Activated CD8-positive, alpha-beta memory T cell treated with anti-CD3 and anti-CD28 coated beads for 24 hours (primary cell): ENCODE data around the gene NUP205.
"Not testable (repeated sequence)": the region's sequence is repeated elsewhere in the genome, so short reads cannot be mapped to it uniquely, and the experiment has no call there.

Source experiments
- DNase-seq: peaks from one replicate; pipeline ENCODE4 v3.0.0-alpha.2; 2020

Gene NUP205

DNA sequence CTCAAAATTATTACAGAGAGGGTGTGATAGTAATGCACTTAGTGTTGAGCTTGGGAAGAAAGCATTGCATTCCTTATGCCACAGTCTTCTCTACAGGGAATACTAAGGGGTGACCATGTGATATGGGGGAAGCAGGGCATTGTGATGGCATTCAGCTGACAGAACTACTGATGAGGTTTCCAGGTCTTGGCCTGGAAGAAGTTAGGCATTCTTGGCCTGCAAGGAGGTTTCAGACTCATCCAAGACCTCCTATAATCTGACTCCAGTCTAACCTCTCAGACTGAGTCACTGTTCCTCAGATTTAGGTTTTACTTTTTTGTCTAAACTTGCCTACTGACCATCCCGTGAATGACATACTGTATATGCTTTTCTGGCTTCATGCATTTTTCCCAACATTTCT lies 112.5 kb downstream of the NUP205 start:
- DNase-seq: no peak

DNA sequence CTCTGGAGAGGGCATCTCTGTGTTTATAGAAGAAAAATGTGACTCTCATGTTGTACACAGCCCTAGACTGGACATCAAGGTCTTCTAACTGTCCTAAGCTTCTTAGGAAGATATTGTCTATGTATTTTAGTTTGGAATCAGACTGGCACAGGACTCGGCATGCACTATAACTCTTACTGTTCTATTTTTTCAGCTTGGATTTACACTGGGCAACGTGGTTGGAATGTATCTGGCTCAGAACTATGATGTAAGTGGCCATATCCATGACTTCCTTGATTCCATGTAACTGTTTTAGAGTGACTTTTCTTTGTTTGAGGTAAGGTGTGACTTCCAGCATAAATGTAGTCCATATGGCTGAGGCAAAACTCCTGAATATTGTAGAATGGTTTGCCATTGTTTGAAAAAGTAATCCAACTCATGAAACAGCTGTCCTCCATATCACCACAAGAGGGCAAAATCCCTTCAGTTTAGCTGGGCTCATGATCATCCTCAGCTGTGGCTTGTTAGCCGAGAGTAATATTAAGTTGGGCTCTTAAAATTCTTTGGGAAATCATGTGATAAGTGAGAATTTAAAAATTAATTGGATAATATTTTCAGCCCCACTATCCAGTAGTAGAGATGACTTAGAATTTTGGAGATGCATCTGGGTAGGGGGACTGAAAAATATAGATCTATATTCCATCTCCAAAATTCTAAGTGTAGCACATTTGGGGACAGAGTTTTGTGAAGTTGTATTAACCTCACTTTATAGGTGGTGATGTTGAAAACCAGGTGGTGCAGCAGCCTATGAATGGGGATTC lies 115.0 kb downstream of the NUP205 start:
- no peak for DNase-seq

DNA sequence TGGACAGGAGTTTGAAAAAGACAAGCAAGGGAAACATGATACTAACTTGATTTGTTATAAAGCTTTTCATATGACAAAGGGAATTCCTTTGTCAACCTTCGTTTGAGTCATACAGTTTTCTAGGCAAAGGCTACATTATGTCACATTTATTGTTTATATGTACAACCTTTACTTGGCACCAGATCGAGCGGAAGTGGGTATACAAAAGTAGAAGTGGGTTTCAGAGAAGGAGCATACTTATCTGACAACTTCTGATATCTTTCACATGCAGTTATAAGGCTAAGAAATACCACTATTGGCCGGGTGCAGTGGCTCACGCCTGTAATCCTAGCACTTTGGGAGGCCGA lies 115.6 kb downstream of the NUP205 start:
- no peak for DNase-seq

DNA sequence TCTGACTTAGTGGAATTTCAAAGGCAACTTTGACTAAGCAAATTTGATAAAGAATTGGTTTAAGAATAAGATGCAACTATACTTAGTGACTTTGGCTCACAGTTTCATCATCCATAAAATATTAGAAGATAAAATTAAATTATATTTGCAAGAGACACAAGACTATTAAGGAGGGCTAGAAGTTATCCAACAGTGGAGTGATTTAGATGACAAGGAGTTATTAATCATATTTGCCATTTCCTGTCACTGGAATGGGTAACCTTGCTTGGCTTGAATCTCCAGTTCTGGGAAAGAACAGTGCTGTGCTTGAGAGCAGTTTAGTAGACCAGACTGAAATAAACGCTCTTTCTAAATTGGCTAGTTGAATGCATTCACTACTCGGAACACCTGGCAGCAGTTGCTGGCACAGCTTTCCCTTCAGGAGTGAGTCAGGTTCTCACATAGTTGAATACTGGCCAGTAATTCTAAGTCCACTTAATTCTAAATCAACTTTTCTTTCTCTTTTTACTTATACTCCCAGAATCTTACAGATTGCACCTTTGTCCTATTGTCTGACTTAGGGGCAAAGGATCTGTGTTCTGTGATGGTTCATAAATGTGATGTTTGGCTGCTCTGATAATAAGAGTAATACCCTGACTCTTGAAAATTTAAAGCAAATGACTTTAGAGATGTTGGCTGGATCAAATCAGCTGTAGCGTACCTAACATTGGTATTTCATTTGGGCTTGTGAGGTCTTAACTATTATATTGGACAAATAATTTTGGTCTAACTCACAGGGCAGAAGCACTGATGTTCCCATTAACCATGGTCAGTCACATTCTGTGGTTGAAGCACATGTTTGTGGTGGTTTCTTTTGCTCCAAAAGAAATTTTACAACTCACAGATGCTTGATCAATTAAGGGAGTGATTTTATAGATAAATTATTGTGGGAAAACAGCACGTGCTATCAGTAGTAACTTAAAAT lies 121.2 kb downstream of the NUP205 start:
- no peak for DNase-seq

GRCh38 chr7:135681762-135682161 lies 124.0 kb downstream of the NUP205 start:
- DNase-seq: no peak

- no peak for DNase-seq
Observed at GRCh38 chr7:135682191-135682590, 124.5 kb downstream of the NUP205 start.

DNA sequence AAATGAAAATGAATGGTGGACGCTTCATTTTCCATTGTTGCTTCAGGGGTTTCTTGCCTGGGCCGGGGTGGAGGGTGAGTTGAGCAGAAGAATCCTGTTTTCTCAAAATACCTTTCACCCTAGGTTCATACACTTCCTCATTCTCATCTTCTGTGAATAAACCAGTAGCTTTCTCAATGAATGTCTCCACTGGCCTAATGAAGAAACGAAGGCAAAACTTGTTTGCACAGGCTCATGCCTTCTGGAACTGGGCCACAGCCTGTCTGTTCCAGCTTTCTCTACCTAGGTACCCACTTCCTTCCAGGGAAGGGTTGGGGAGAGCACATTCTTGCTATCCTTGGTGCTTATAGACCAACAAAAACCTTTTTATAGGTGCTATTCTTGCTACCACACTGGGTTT lies 125.9 kb downstream of the NUP205 start:
- no peak for DNase-seq

DNA sequence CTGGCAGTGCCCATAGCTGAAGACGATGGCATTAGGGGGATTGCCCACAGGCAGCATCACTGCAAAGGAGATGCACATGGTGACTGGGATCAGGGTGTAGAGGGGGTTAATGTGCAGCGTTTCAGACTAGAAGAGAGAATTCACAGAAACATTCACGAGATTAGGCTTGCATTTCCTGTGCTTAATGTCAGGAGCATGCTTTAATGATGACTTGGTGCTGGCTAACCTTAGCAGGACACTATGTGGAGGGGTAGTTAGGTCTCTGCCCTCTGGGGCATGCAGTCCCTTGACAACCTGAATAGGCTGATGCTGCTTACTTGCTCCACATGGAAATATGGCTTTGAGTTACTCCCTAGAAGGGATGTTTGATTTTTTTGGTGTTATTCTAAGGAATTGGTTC lies 126.4 kb downstream of the NUP205 start:
- DNase-seq: no peak

DNA sequence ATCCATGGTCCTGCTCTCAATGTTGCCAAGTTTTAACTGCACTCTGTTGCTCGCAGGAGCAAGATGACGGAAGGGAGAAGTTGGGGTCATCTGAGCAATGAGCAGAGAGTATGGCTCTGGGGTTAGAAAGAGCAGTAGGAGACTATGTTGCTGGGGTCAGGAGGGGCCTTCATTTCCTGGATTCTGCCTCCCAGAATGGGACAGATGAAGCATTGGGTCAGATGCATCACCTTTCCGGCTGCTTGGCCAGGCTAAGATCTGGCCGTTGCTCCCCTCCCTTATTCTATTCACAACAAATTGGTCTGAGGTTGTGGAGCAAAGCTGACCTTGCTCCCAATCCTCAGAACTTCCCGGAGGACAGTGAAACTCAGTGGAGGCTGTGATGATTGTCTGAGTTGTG lies 127.0 kb downstream of the NUP205 start:
- DNase-seq: no peak

DNA sequence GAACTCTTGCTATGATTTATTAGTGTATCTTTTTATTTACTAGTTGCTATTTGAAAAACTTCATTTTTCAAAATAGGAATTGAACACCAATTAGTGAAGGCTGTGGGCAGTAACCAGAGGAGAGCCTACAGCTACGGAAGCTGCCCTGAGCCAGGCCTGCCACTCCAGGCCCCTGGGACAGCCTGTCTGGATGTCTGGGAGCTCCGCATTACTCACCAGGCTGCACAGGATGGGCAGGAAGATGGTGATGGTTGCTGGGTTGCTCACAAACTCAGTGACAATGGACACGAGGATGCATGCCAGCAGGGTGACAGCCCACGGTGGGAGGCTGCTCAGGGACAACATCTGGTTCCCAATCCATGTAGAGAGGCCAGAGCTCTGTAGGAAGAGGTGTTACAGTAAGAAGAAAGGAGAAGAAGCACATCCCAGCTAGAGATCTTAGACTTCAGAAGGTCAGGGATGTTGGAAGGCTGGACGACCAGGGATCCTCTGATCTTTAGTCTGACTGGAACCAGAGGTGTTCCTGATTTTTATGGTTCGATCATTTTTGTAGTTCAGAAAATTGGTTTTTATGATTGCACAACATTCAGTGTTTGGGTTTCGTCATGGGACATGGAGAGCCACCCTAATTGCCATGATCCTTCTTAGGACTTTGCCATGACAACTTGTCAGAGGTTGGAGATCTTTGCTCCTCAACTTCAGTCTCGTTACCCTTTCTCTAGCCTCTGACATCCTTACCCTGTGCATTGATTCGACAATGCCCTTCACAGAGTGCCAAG lies 127.8 kb downstream of the NUP205 start:
- DNase-seq: no peak

DNA sequence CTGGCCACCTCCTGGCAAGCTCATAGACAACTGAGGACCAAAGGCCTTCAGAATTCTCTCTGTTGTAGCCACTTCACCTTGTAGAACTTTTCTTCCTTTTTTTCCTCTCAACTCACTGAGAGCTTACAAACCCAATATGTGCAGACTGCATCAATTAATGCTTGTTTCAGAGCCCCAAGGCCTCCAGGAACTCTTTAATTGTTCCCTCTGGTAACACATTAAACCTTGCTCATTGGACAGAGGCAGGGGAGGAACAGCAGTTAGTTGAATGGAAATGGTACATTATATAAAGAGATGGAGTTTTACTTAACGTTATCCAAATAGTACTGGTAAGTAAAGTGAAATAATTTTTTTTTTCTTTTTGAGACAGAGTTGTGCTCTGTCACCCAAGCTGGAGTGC lies 129.7 kb downstream of the NUP205 start:
- no peak for DNase-seq

DNA sequence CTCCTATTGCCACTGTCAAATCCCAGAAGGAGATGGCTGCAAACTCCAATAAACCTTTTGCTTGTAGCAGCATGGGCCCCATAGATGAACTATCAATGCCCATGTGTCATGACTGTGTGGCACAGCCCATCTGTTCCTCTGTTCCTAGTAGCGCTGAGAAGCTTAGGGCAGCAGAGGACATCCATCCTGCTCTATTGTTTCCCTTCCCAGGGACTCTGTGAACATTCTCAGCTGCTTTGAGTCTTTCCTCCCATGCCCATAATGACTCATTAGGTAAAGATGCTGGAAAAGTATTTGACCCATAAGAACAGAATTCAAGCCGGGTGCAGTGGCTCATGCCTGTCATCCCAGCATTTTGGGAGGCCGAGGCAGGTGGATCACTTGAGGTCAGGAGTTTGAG lies 132.8 kb downstream of the NUP205 start:
- no peak for DNase-seq

- DNase-seq: no peak
Observed at GRCh38 chr7:135692055-135692454, 134.3 kb downstream of the NUP205 start.

- DNase-seq: not testable (repeated sequence)
Observed at GRCh38 chr7:135692606-135693005, 134.9 kb downstream of the NUP205 start.

DNA sequence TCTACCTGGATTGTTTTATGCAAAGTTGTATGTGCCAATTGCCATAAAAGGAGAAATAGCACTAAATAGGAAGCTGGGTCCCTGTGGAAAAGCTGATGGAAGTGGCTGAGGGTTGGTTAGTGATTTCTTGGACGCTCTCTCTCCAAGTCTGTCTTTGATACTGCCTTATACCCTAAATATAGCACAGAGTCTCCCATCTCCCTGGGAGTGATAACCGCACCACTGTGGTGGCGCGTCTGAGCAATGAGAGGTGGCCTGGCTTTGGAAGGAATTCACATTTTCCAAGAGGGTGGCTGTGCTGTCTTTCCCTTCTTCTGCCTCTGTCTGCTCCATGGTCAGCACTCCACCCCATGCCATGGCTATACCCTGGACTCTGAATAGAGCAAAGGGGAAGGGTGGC lies 135.8 kb downstream of the NUP205 start:
- no peak for DNase-seq

GRCh38 chr7:135697276-135698049 lies 139.7 kb downstream of the NUP205 start:
- DNase-seq: no peak
